HG02678 (cell line): ENCODE data around the gene ZNF691.
A peak's percentile ranks its signal among the peaks of the same experiment; 100 is the strongest.
"Not testable (repeated sequence)": the region's sequence is repeated elsewhere in the genome, so short reads cannot be mapped to it uniquely, and the experiment has no call there.

Experiments
- ATAC-seq: cut with Tn5 transposase; IDR thresholded peaks from one replicate; pipeline ENCODE4 v1.9.1; 2021; ENCODE audit warnings: mild to moderate bottlenecking, moderate library complexity; ENCODE audit not compliant: unreplicated experiment

The ZNF691 gene, protein sequence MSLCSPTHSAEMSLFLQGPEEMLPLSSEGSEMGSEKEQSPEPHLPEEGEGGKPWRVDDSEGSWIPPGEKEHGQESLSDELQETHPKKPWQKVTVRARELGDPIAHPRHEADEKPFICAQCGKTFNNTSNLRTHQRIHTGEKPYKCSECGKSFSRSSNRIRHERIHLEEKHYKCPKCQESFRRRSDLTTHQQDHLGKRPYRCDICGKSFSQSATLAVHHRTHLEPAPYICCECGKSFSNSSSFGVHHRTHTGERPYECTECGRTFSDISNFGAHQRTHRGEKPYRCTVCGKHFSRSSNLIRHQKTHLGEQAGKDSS

DNA sequence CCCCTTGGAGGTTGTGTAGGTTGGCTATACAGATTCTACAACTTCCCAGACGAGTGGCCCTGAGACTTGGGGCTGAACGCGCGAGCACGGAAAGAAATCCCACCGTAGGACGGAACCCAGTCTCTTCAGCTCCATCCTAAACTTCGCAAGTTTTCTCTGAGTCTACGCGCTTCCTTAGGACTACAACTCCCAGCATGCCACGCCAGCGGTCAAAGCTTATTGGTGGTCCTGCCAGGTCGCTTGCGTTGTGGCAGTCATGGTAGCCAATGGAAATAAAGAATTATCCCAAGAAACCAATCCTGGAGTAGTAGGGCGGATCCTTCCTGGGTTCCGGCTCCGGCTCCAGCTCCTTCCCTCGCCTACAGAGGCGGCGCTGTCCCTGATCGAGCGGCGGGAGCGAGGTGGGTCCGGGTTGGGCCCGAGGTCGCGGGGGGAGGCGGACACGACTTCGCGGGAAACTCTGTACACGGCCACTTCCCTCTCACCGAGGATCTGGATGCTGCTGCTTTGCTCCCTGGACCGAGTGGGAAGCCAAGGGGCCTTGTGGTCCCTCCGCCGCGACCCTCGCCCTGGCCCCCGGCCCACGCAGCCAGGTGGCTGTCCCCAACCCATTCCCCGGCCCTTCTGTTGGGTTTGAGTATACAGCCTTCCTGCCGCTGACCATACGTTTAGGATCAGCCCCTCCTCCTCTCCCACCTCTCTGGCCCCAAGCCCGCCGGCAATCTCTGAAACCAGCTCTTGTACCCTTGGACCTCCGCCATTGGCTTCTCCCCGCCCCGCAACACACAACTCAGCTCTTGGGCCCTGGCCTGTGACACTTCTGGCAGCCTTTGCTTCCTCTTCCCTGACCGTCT, at the start of gene ZNF691:
TSS of gene ZNF691 (plus strand) at position 357 of the 854 bp plus-strand sequence. CDS start 3,046 bp downstream, outside the sequence.
- peak; percentile 92 for ATAC-seq

DNA sequence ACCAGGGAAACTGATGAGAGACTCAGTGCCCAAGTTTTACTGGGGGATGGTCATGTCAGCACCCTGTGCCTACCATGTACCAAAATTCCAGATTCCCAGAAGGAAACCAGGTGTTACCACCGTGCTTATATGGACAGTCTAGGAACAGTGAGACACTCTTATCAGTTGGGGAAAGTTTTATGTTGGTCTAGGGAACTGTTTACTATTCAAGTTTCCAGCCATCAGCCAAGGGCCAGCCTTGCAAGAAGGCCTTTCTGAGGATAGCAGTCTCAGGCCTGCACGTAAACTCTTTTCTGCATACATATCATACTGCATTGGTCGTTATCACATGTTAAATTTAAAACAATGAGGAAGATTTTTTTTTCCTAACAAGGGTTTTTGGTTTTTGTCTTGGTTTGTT, 49.0 kb upstream of the ZNF691 start:
- ATAC-seq: no peak

DNA sequence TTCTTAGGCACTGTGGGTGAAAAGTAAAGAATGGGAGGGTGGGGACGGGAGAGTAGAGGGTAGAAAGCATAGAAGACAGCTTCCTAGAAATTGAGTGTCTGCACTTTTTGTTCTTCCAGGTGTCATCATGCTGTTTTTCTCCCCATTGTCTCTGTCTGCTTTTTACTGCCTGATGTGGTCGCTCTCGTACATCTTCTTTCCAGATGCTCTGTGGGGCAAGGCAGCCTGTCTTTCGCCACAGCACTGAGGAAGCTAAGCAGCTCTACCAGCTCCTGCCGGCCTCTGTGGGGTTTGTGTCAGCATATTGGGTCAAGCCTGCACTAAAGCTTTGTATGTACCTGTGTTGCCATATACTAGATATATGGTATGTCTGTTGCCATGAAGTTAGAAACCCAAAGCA, 48.4 kb upstream of the ZNF691 start:
- ATAC-seq: no peak

DNA sequence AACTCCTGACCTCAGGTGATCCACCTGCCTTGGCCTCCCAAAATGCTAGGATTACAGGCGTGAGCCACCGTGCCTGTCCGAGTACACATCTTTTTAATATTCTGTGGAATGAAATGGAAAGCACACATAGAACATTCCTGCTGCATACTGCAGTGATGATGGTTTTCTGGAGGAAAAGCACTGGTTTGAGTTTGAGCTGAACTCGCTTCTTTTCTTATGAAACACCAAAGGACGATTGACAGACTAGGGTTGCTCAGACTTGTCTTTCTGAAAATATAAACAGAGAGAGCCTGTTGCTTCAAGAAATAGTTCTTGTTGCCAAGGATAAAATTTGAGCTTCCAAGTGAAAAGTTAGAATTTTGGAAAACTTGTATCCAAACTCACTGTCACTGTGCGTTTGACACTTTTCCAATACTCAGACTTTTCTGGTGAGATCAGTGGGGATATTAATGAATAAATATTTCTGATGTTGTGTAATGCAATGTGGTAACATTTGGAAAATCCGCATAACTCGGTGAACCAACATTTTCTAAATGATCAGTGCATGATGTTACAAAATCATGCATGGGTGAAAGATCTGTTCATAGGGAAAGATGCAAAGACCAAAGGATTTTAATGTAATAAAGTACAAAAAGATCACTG, 44.5 kb upstream of the ZNF691 start:
- no peak for ATAC-seq

DNA sequence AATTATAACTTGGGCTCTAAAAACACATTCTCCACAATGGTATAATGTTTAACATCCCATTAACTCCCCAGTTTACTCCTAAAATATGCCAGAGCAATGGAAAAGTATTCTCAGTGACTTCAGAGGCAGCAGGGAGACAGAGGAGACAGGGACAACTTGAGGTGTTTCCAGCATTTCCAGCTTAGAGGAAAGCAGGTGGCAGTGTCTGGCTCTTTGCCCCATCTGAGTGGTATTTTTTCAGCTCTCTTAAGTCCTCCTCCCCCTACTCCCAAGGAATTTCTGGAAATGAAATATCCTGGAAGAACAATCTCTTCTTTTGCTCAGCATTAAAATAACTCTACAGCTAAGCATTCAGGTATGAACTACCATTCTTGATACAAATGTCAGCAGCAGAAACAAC, 40.2 kb upstream of the ZNF691 start:
- no peak for ATAC-seq

DNA sequence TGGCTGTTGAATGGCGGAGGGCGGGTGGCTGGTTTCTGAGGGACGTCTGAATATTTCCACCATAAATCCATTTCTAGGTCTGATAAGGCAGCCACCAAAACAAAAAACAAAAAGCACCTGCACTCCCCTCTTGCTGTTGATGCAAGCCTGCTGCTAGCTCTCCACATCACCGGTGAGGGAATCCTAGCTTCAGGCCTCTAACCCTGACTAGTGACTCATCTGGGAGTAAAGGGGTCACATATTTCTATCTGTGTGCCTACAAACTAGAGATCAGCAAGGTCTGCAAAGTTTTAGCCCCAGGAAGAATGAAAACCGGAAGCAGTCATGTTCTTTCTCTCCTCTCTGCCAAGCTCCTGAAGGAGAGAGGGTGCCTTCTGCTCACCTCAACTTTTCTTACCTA, 39.8 kb upstream of the ZNF691 start:
- ATAC-seq: no peak

DNA sequence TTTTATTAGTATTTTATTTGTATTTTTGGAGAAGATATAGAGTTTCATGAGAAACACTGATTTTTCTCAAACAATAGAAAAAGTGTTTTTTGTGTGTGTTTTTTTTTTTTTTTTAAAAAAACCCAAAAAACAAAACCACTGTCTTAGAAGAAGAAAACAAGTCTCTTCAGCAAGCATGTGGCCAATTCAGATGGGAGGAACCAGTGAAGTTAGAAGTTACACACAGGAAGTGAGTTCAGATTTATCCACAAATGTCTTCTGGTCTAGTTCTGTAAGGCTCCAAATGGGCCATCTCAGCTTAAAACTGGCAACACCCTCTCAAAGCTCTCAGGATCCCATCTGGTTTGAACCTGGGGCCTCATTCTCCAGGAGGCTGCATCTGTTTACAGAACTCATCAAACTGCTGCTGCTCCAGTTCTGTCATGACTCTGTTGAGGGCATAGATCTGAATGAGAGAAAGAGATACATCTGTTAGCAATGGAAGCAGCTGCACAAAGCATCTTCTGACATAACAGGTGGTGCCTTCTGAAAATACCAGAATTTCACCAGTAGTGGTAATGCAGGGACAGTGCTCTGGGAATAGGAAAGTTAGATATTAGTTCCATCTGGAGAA, 39.3 kb upstream of the ZNF691 start:
- ATAC-seq: no peak

DNA sequence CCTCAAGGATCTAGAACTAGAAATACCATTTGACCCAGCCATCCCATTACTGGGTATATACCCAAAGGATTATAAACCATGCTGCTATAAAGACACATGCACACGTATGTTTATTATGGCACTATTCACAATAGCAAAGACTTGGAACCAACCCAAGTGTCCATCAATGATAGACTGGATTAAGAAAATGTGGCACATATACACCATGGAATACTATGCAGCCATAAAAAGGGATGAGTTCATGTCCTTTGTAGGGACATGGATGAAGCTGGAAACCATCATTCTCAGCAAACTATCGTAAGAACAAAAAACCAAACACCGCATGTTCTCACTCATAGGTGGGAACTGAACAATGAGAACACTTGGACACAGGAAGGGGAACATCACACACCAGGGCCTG, 31.6 kb upstream of the ZNF691 start:
- not testable (repeated sequence) for ATAC-seq

DNA sequence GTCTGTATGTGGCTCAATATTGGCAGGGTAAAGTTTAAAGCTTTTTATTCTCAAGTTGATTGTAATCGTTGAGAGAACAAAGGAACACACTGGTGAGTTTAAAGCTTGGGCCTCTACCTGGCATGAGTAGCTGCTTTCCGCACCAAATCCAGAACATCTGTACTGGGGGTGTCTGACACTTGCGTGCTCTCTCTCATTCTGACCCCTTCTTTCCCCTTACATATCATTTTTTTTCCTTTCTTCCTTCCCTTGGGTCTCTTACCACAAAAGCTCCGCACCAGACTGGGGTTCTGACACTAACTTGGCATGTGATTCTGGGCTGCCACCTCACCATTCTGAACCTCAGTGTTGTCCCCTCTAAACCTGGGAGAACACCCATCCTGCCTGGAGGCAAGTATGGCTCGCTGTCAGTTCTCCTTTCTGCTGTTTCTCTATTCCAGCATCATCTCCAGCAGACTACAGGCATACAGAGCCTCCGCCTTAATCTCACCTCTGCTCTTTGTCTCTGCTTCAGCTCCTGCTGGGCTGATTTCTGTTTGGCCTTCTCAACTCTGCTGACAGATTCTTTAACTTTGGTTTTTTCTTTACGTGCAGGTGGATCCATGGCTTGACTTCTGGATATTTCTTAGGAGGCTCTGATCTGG, 30.4 kb upstream of the ZNF691 start:
- ATAC-seq: no peak

DNA sequence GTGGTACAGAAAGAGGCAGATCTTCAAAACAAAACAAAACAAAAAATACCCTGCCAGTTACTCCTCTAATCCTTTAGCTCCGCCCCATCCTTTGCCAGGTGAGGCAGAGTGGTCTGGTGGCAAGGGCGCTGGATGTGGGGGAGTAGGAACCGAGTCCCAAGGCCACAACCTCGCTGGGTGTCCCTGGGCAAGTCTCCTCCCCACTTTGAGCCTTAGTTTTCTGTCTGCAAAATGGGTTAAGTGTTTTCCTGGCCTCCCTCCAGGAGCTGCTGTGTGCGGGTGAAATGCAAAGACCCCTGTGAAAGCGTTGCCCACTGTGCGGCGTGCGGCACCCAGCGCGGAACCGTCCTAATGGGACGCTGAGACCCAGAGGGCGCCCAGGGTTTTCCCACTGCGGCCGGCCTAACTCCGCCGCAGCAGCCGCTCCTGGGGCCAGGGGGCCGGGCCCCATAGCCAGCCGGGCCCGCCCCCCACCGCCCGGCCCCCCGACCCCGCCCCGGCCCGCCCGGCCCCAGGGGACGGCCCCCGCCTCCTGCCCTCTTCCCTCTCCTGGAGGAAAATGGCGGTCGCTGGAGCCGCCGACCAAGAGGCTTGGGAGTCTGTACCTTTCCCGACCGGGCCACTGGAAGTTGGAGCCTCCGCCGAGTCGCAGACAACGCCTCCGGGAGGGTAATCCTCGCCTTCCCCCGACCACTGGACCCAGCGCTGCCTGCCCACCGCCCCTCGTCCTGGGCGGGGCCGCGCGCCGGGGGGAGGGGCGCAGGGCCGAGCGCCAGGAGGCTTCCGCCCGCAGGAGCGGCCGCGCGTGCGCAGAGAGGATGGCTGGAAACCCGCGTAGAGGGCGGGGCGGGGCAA, 29.6 kb upstream of the ZNF691 start, which contains the start of the genes ERMAP and SVBP:
TSS of gene ERMAP (plus strand) at position 538 of the 855 bp plus-strand sequence. CDS start 13,327 bp downstream, outside the sequence.
TSS of gene SVBP (minus strand) at position 813 of the 855 bp plus-strand sequence. CDS start 853 bp downstream, outside the sequence.
- peak; percentile 89 for ATAC-seq

DNA sequence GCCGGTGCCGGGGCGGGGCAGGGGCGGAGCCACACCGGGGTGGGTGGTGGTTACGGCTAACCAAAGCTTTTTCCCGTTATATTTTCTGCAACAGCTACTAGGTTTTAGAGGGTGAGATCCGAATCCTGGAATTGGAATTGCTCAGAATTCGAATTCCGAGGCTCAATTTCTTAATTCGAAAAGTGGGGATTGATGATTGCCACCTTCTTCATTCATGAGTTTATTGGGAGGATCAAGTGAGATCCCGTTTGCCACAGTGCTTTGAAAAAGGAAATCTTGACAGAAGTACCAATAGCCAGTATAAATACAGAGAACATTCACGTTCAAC, 29.0 kb upstream of the ZNF691 start:
- no peak for ATAC-seq

DNA sequence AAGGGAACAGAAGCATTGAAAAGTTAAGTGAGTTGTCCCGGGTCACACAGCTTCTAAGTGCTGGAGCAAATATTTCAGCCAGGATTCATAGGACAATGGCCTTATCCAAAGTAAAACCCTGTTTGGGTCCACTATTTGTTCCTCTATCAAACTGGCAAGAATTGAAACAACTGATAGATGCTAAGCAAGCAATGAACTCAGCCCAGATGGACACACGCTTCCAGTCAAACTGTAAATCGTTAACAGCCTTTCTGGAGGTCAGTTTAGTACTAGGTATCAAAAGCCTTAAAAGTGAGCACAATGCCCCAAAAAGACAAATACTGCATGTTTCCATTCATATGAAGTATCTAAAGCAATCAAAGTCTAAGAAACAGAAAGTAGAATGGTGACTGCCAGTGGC, 28.4 kb upstream of the ZNF691 start:
- no peak for ATAC-seq

DNA sequence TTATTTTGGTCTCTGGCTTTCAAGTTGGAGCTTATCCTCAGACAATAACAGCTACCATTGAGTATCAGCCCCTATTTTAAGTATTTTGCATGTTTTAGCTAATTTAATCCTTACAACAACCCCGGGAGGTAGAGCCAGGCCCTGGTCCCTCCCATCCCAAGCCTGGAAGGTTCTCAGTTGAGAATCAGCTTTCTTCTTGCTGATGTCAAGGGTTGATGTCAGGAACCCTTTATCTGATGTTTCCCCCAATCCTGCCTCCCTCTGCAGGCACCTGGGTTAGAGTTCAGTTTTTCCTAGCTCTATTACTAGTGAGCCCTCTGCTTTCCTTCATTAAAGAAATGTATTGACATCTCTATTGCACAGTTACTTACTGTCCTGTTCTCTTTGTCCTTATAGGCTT, 25.6 kb upstream of the ZNF691 start:
- ATAC-seq: no peak

DNA sequence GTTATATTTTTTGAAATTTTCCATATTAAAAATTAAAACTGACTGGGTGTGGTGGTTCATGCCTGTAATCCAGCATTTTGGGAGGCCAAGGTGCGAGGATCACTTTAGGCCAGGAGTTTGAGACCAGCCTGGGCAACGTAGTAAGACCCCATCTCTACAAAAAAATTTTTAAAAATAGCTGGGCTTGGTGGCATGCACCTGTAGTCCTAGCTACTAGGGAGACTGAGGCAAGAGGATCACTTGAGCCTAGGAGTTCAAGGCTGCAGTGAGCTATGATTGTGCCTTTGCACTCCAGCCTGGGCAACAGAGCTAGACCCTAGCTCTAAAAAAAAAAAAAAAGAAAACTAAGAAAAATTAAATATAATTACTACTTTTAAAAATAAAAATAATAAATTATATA, 24.7 kb upstream of the ZNF691 start:
- ATAC-seq: no peak

DNA sequence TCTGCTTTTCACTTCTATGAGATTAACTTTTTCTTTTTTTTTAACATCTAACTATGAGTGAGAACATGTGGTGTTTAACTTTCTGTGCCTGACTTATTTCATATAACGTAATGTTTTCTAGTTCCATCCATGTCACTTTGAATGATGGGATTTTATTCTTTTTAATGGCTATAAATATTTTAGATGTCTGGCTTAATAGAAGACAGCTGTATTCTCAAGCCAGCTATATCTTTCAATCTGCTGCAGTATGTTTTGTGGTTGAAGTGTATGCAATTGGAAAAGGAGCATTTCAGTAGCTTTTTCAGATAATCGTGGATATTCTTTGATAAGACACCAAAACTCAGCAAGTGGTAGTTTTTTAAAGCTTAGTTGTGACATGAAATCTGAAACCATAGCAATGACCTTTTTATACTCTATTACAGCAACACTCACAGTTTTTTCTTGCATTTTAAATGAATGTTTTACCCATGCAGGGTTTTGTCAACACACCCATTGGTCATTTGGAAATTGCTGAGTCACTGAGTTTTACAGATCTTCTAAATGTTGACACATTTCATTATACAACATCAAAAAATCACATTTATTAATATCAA, 23.5 kb upstream of the ZNF691 start:
- ATAC-seq: no peak

DNA sequence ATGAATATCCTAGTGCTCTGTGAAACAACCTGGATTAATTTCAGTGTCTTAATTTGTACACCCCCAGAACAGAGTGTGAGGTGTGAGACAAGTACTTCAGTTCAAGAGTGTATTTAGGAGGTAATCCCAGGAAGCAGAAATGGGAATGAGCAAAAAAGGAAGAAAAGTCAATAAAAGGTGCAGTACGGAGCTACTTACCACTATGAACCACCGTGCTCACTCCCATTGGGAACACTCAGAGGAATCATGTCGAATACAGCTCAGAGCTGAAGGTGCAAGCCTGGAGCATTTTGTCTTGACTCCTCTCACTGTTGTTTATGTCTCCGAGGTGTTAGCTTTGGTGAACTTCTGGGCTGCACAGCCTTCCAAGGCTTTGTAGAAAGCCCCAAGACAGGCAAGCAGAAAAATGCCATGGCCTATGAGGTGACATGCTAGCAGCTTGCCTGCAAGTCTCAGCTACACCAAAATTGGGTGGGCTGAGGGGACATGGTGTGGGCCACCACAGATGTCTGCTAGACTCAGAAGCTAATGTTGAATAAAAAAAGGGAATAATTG, 21.9 kb upstream of the ZNF691 start:
- no peak for ATAC-seq

DNA sequence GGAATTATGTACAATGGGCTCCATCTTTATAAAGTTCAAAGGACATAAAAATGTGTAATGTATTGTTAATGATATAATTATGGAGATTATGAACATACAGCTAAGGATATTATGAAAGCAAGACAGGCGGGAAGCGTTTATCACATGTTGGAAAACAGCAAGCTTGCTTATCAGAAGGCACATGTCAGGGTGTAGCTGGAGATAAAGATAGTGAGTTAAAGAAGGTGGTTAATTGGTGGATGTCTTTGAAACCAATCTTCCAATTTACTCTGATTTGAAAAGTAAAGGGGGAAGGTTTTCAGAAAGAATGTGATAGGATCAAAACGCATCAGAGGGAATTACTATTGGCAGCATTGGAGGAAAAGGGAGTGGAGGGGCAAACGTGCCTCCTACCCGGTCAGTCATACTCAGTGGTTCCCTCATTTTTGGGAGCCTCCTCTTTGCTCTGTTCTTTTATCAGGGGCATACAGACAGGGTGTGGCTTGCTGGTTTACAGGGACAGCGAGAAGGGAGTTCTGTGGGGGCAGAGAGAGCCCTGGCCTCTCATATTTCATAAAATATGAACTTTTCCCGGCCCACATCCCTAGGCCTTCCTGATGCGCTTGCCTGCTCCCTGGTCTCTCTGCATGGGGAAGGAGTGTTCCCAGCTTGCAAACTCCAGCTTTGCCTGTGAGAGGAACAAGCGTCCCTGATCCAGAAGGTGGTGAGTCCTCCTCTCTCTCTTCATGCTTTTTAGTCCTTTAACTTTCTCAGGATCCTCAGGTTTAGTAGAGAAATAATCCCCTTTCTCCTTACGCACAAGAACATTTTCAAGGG, 21.2 kb upstream of the ZNF691 start:
- no peak for ATAC-seq

DNA sequence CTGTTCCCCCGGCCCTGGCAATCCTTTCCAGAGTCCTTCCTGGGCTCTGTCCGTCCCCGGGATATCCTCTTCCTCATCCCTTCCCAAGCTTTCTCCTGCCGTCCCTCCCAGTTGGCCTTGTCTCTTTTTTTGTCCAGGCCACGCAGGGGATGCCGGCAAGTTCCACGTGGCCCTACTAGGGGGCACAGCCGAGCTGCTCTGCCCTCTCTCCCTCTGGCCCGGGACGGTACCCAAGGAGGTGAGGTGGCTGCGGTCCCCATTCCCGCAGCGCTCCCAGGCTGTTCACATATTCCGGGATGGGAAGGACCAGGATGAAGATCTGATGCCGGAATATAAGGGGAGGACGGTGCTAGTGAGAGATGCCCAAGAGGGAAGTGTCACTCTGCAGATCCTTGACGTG, 15.8 kb upstream of the ZNF691 start:
- ATAC-seq: no peak
